A673 (cell line): ENCODE measurements around the gene NAB2. TPM values are rescaled to one million over a fixed set of nuclear protein-coding genes. Genes with fewer than 3 reads are reported as not detected.

Experiments used
- BruUV-seq: library from RNA; stranded (reverse); fragments of 400-500 nt; replicated peaks from 2 replicates; lab custom pipeline; 2021; lab: Mats Ljungman, UMichigan
- CTCF ChIA-PET: fragments of 300-600 bp; sonication (Branson Sonifier 250); formaldehyde crosslinking; loops from one replicate; lab custom pipeline; 2022; ENCODE audit warnings: antibody characterized with exemption; lab: Charles Lee
- POLR2A ChIA-PET: fragments of 300-600 bp; sonication (Branson Sonifier 250); formaldehyde crosslinking; loops from one replicate; lab custom pipeline; 2022; ENCODE audit warnings: antibody characterized with exemption; ENCODE audit not compliant: low non-redundant PET; lab: Charles Lee
- DNase-seq: peaks from one replicate; pipeline ENCODE4 v3.0.0-alpha.2; 2015; ENCODE audit warnings: low spot score
- H3K27ac ChIP-seq: fragments of 200-600 bp; sonication (generic); 2 replicates; pipeline ENCODE4 v1.5.1; 2016; ENCODE audit warnings: mixed run types, low read depth, mild to moderate bottlenecking, mixed read lengths, antibody characterized with exemption, low read length; ENCODE audit not compliant: poor library complexity, severe bottlenecking
- H3K27me3 ChIP-seq: fragments of 200-600 bp; sonication (generic); replicated peaks from 2 replicates; pipeline ENCODE4 v1.6.1; 2017; ENCODE audit warnings: mixed run types, low read depth, mild to moderate bottlenecking, mixed read lengths, antibody characterized with exemption, low read length; ENCODE audit not compliant: insufficient read depth, poor library complexity
- H3K36me3 ChIP-seq: fragments of 200-600 bp; sonication (generic); 2 replicates; pipeline ENCODE4 v1.6.1; 2016; ENCODE audit warnings: mixed run types, mild to moderate bottlenecking, mixed read lengths, antibody characterized with exemption, low read length; ENCODE audit not compliant: insufficient read depth, poor library complexity, severe bottlenecking
- H3K4me1 ChIP-seq: fragments of 200-600 bp; sonication (generic); 2 replicates; pipeline ENCODE4 v1.6.1; 2017; ENCODE audit warnings: mixed run types, mild to moderate bottlenecking, mixed read lengths, antibody characterized with exemption, low read length; ENCODE audit not compliant: insufficient read depth, poor library complexity, severe bottlenecking
- H3K4me3 ChIP-seq: fragments of 200-600 bp; sonication (generic); 2 replicates; pipeline ENCODE4 v1.5.1; 2016; ENCODE audit warnings: low read depth, mixed run types, mild to moderate bottlenecking, mixed read lengths, low read length; ENCODE audit not compliant: poor library complexity, severe bottlenecking
- H3K9me3 ChIP-seq: fragments of 200-600 bp; sonication (generic); 2 replicates; pipeline ENCODE4 v1.6.1; 2016; ENCODE audit warnings: mixed run types, low read depth, mild to moderate bottlenecking, mixed read lengths, antibody characterized with exemption, low read length; ENCODE audit not compliant: poor library complexity, severe bottlenecking
- CTCF ChIP-seq: fragments of 300-800, 200-600 bp; sonication (generic); conservative IDR thresholded peaks from 2 replicates; pipeline ENCODE4 v1.5.1; 2017; ENCODE audit warnings: low read depth, mild to moderate bottlenecking, antibody characterized with exemption, low read length, moderate library complexity, mixed read lengths
- EZH2 ChIP-seq: fragments of 200-600 bp; sonication (generic); IDR thresholded peaks from 2 replicates; pipeline ENCODE4 v1.6.1; 2017; ENCODE audit warnings: borderline replicate concordance, low read depth, mild to moderate bottlenecking, mixed read lengths, antibody characterized with exemption, low read length; ENCODE audit not compliant: poor library complexity, severe bottlenecking
- intact Hi-C: fragments of 100-400 bp; cut with micrococcal nuclease; formaldehyde crosslinking; loops from one replicate; pipeline ENCODE4 v1.10.0; 2022; ENCODE audit not compliant: unreplicated experiment
- total RNA-seq: library from RNA; stranded (reverse); gene quantifications from 2 replicates; pipeline ENCODE4 v1.2.3, GENCODE V29; 2021

Gene NAB2
- total RNA-seq, 1 experiment from 2014 or later = 61.8 TPM

GRCh38 chr12:57094208-57095160 is 5.6 kb downstream of the NAB2 start:
- CTCF ChIA-PET = interaction anchor here (0.5 to 3.1 kb wide), 8 partner anchors 16 to 883 kb away, joined by 3 to 23 read pairs (median 4); partner anchors contain the start of genes NEMP1 and STAT6
- Histone ChIP-seq H3K36me3 (peaks cover 75% of the 10 kb centered on the region), H3K27me3 (no peaks in the 10 kb centered on the region), H3K4me3 (peak overlapping the region; percentile 2), H3K27ac (peak overlapping the region; percentile 91), H3K9me3 (no peaks in the 10 kb centered on the region), H3K4me1 (peaks cover 45% of the 10 kb centered on the region)
- POLR2A ChIA-PET = interaction anchor here (0.5 to 0.7 kb wide), 2 partner anchors 16 to 138 kb away, joined by 7 to 9 read pairs; partner anchors contain the start of gene STAT6
- BruUV-seq = no TSS peak
- TF ChIP-seq EZH2 (no peak), CTCF (no peak)
- no peak for DNase-seq
- intact Hi-C loops = loop anchor here (2.0 kb wide), 1 partner anchor 16 kb away; the partner anchor contains the start of gene STAT6

GRCh38 chr12:57095440-57095839 is 6.5 kb downstream of the NAB2 start:
- Histone ChIP-seq H3K4me1 (peaks cover 45% of the 10 kb centered on the region), H3K36me3 (peaks cover 83% of the 10 kb centered on the region), H3K4me3 (no peak overlapping the region), H3K27me3 (no peaks in the 10 kb centered on the region), H3K27ac (peak overlapping the region; percentile 91), H3K9me3 (no peaks in the 10 kb centered on the region)
- intact Hi-C loops = loop anchor here (2.0 kb wide), 1 partner anchor 15 kb away; the partner anchor contains the start of gene STAT6
- ChIA-PET CTCF (no interaction called here), POLR2A (no interaction called here)
- no TSS peak for BruUV-seq
- no peak for DNase-seq
- no peak for TF ChIP-seq CTCF
- TF ChIP-seq EZH2 = no peak

DNA sequence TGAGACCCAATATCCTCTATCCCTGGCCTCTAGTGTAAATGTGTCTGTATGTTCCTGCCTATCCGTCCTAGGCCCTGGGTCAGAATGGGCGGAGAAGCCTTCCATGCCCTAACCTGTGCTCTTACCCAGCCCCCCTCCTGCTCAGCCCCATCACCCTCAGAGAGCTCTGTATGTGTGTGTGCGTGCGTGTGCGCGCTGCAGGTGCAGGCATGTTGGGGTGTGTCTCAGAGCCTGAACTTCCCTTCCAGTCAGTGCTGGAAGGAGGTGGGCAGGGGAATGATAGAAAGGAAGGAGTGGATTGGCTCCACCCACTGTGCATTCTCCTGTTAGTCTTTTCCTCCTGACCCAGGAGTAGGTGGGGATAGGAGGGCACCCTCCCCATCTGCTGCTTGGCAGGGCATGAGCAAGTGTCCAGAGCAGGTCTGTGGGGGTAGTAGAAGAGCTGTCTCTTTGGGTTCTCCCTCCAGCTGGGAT is 7.2 kb downstream of the NAB2 start:
- Histone ChIP-seq H3K27me3 (no peaks in the 10 kb centered on the region), H3K4me3 (no peak overlapping the region), H3K27ac (peak overlapping the region; percentile 53), H3K36me3 (peaks cover 76% of the 10 kb centered on the region), H3K9me3 (no peaks in the 10 kb centered on the region), H3K4me1 (peaks cover 39% of the 10 kb centered on the region)
- BruUV-seq = no TSS peak
- TF ChIP-seq EZH2 (no peak), CTCF (no peak)
- ChIA-PET CTCF (no interaction called here), POLR2A (interaction anchor here (0.6 kb wide), 1 partner anchor 412 kb away, joined by 13 read pairs; no protein-coding TSS in a partner anchor)
- no peak for DNase-seq
- intact Hi-C loops = no loop called here
